ENCODE measurements around the gene COX19. TPM values are rescaled to one million over a fixed set of nuclear protein-coding genes. Genes with fewer than 3 reads are reported as not detected.

Gene COX19
- polyA plus RNA-seq, 1 donor (not counting 4 experiments of a cell fraction or from before 2014, with no cell fraction given) = 6.2 TPM

- H4K20me1 ChIP-seq (ENCODE audit: control insufficient read depth, extremely low read depth, insufficient read depth, low read length) = peaks cover 13% of the 10 kb centered on the region
- no peaks in the 10 kb centered on the region for H3K4me1 ChIP-seq (ENCODE audit: control insufficient read depth, extremely low read depth, insufficient read depth, low read length)
- H3K9me3 ChIP-seq (ENCODE audit: control insufficient read depth, low read depth, low read length) = no peaks in the 10 kb centered on the region
- H3K9ac ChIP-seq (ENCODE audit: control insufficient read depth, extremely low read depth, insufficient read depth, low read length) = no peak overlapping the region
- no peaks in the 10 kb centered on the region for H3K27me3 ChIP-seq (ENCODE audit: control insufficient read depth, extremely low read depth, insufficient read depth, low read length)
- DNase-seq (ENCODE audit: low read depth, low spot score) (no peak), FAIRE-seq (no peak)
- TF ChIP-seq CTCF (optimal IDR thresholded peaks at IDR 0.05 in 1 of 3, IDR thresholded peaks at IDR 0.05 in 1 of 3, conservative IDR thresholded peaks at IDR 0.05 in 1 of 3; ENCODE audit: extremely low read depth in 1 of 3, insufficient read depth in 2 of 3, low read length in 3 of 3) = no peak
- TF ChIP-seq EZH2 (IDR thresholded peaks at IDR 0.05; ENCODE audit: low read length) = no peak
- H3K4me3 ChIP-seq (ENCODE audit: control insufficient read depth in 2 of 3, extremely low read depth in 1 of 3, insufficient read depth in 2 of 3, low read depth in 1 of 3, low read length in 3 of 3) = no peak overlapping the region
- no peak overlapping the region for H3K27ac ChIP-seq (ENCODE audit: control insufficient read depth, insufficient read depth, low read length)
- dilution Hi-C loops (cut with MboI; ENCODE audit: extremely low pct_ligation_motif_present, low sequenced_read_pairs) = no loop called here
- no peak overlapping the region for H3K4me2 ChIP-seq (ENCODE audit: control insufficient read depth, extremely low read depth, insufficient read depth, low read depth, low read length)
- H3K36me3 ChIP-seq (ENCODE audit: control insufficient read depth in 2 of 2, extremely low read depth in 1 of 2, insufficient read depth in 2 of 2, low read length in 2 of 2) = peaks cover 2 to 12% of the 10 kb centered on the region in 2 experiments
- H3K9me1 ChIP-seq (ENCODE audit: control insufficient read depth, extremely low read depth, insufficient read depth, low read length) = no peaks in the 10 kb centered on the region
- no peak overlapping the region for H2AFZ ChIP-seq (ENCODE audit: control insufficient read depth, low read length)
- H3K79me2 ChIP-seq (ENCODE audit: control insufficient read depth, insufficient read depth, low read length) = peaks cover 54% of the 10 kb centered on the region
Observed at GRCh38 chr7:1021931-1022330, 46.6 kb upstream of the COX19 start.

- no peak overlapping the region for H3K4me2 ChIP-seq (ENCODE audit: control insufficient read depth, extremely low read depth, insufficient read depth, low read depth, low read length)
- H3K4me1 ChIP-seq (ENCODE audit: control insufficient read depth, extremely low read depth, insufficient read depth, low read length) = no peaks in the 10 kb centered on the region
- dilution Hi-C loops (cut with MboI; ENCODE audit: extremely low pct_ligation_motif_present, low sequenced_read_pairs) = no loop called here
- H4K20me1 ChIP-seq (ENCODE audit: control insufficient read depth, extremely low read depth, insufficient read depth, low read length) = peaks cover 13% of the 10 kb centered on the region
- peaks cover 2 to 12% of the 10 kb centered on the region in 2 experiments for H3K36me3 ChIP-seq (ENCODE audit: control insufficient read depth in 2 of 2, extremely low read depth in 1 of 2, insufficient read depth in 2 of 2, low read length in 2 of 2)
- DNase-seq (ENCODE audit: low read depth, low spot score) (no peak), FAIRE-seq (no peak)
- H3K79me2 ChIP-seq (ENCODE audit: control insufficient read depth, insufficient read depth, low read length) = peaks cover 48% of the 10 kb centered on the region
- no peak overlapping the region for H2AFZ ChIP-seq (ENCODE audit: control insufficient read depth, low read length)
- no peaks in the 10 kb centered on the region for H3K9me1 ChIP-seq (ENCODE audit: control insufficient read depth, extremely low read depth, insufficient read depth, low read length)
- H3K4me3 ChIP-seq (ENCODE audit: control insufficient read depth in 2 of 3, extremely low read depth in 1 of 3, insufficient read depth in 2 of 3, low read depth in 1 of 3, low read length in 3 of 3) = no peak overlapping the region
- H3K27ac ChIP-seq (ENCODE audit: control insufficient read depth, insufficient read depth, low read length) = no peak overlapping the region
- H3K9me3 ChIP-seq (ENCODE audit: control insufficient read depth, low read depth, low read length) = no peaks in the 10 kb centered on the region
- H3K9ac ChIP-seq (ENCODE audit: control insufficient read depth, extremely low read depth, insufficient read depth, low read length) = no peak overlapping the region
- H3K27me3 ChIP-seq (ENCODE audit: control insufficient read depth, extremely low read depth, insufficient read depth, low read length) = no peaks in the 10 kb centered on the region
- TF ChIP-seq EZH2 (IDR thresholded peaks at IDR 0.05; ENCODE audit: low read length) (no peak), CTCF (optimal IDR thresholded peaks at IDR 0.05 in 1 of 3, IDR thresholded peaks at IDR 0.05 in 1 of 3, conservative IDR thresholded peaks at IDR 0.05 in 1 of 3; ENCODE audit: extremely low read depth in 1 of 3, insufficient read depth in 2 of 3, low read length in 3 of 3) (no peak)
Observed at GRCh38 chr7:1021366-1021765, 46.0 kb upstream of the COX19 start.

Measured in keratinocyte (primary cell).